ENCODE data around the gene BCL11B. TPM values are rescaled to one million over a fixed set of nuclear protein-coding genes. Genes with fewer than 3 reads are reported as not detected.

BCL11B gene
- polyA plus RNA-seq, 3 donors = 0.01 TPM; not detected in 2

GRCh38 chr14:99198746-99199502 lies 73.1 kb downstream of the BCL11B start:
- H3K4me3 Mint-ChIP-seq = no peak overlapping the region
- no peaks in the 10 kb centered on the region for H3K36me3 ChIP-seq (replicated peaks in 1 of 2; ENCODE audit: control insufficient read depth in 1 of 2, insufficient read depth in 2 of 2, low read length in 2 of 2)
- no peak for DNase-seq
- H3K27ac Mint-ChIP-seq = peak overlapping the region in 1 of 7 donors; percentile 23
- 87% methylated on average over 9 of the region's 24 CpGs for WGBS (ENCODE audit: insufficient coverage)
- H3K9me3 Mint-ChIP-seq = no peaks in the 10 kb centered on the region
- no peak for TF ChIP-seq CTCF (IDR thresholded peaks at IDR 0.05)
- H3K4me3 ChIP-seq (replicated peaks in 1 of 3; ENCODE audit: low read depth in 2 of 3, low read length in 3 of 3) = no peak overlapping the region
- H3K4me1 Mint-ChIP-seq = no peaks in the 10 kb centered on the region
- H3K9me3 ChIP-seq (replicated peaks in 1 of 2; ENCODE audit: control insufficient read depth in 1 of 2, insufficient read depth in 1 of 2, low read length in 2 of 2) = no peaks in the 10 kb centered on the region
- no peaks in the 10 kb centered on the region for H3K27me3 ChIP-seq (ENCODE audit: control insufficient read depth in 2 of 2, insufficient read depth in 2 of 2, low read length in 2 of 2)
- no peaks in the 10 kb centered on the region for H3K4me1 ChIP-seq (ENCODE audit: control insufficient read depth in 1 of 2, insufficient read depth in 2 of 2, low read length in 2 of 2)
- no peak overlapping the region for H2AFZ ChIP-seq (ENCODE audit: insufficient read depth, low read depth, low read length, poor library complexity, severe bottlenecking)
- no peaks in the 10 kb centered on the region for H3K79me2 ChIP-seq (ENCODE audit: insufficient read depth, low read length)
- H3K27me3 Mint-ChIP-seq (ENCODE audit: low read depth in 3 of 3) = peaks cover 5 to 16% (median 13%) of the 10 kb centered on the region in 3 donors
- no peak overlapping the region for H3K9ac ChIP-seq (ENCODE audit: insufficient read depth, low read length, poor library complexity, severe bottlenecking)
- H4K20me1 ChIP-seq (ENCODE audit: insufficient read depth, low read length) = no peaks in the 10 kb centered on the region
- H3K4me2 ChIP-seq (replicated peaks; ENCODE audit: extremely low read depth, low read length, poor library complexity, severe bottlenecking) = no peak overlapping the region
- intact Hi-C loops (cut with micrococcal nuclease) = no loop called here
- H3K27ac ChIP-seq (ENCODE audit: low read depth in 1 of 2, low read length in 2 of 2) = no peak overlapping the region
- H3K36me3 Mint-ChIP-seq = no peaks in the 10 kb centered on the region

GRCh38 chr14:99196310-99196650 lies 75.7 kb downstream of the BCL11B start:
- no peak overlapping the region for H3K27ac ChIP-seq (ENCODE audit: low read depth in 1 of 2, low read length in 2 of 2)
- no peak overlapping the region for H3K9ac ChIP-seq (ENCODE audit: insufficient read depth, low read length, poor library complexity, severe bottlenecking)
- no peaks in the 10 kb centered on the region for H4K20me1 ChIP-seq (ENCODE audit: insufficient read depth, low read length)
- H3K79me2 ChIP-seq (ENCODE audit: insufficient read depth, low read length) = no peaks in the 10 kb centered on the region
- no peaks in the 10 kb centered on the region for H3K9me3 ChIP-seq (replicated peaks in 1 of 2; ENCODE audit: control insufficient read depth in 1 of 2, insufficient read depth in 1 of 2, low read length in 2 of 2)
- Mint-ChIP-seq H3K4me1 (peaks cover 7% of the 10 kb centered on the region), H3K27ac (peak overlapping the region in 1 of 7 donors; percentile 31), H3K4me3 (no peak overlapping the region), H3K9me3 (no peaks in the 10 kb centered on the region), H3K36me3 (no peaks in the 10 kb centered on the region), H3K27me3 (ENCODE audit: low read depth in 3 of 3) (peaks cover 12 to 20% (median 17%) of the 10 kb centered on the region in 3 donors)
- no peak overlapping the region for H2AFZ ChIP-seq (ENCODE audit: insufficient read depth, low read depth, low read length, poor library complexity, severe bottlenecking)
- TF ChIP-seq CTCF (IDR thresholded peaks at IDR 0.05) = no peak
- WGBS (ENCODE audit: insufficient coverage) = 96% methylated on average over 5 of the region's 5 CpGs
- no peak overlapping the region for H3K4me3 ChIP-seq (replicated peaks in 1 of 3; ENCODE audit: low read depth in 2 of 3, low read length in 3 of 3)
- no peaks in the 10 kb centered on the region for H3K36me3 ChIP-seq (replicated peaks in 1 of 2; ENCODE audit: control insufficient read depth in 1 of 2, insufficient read depth in 2 of 2, low read length in 2 of 2)
- H3K4me2 ChIP-seq (replicated peaks; ENCODE audit: extremely low read depth, low read length, poor library complexity, severe bottlenecking) = no peak overlapping the region
- H3K4me1 ChIP-seq (ENCODE audit: control insufficient read depth in 1 of 2, insufficient read depth in 2 of 2, low read length in 2 of 2) = no peaks in the 10 kb centered on the region
- intact Hi-C loops (cut with micrococcal nuclease) = no loop called here
- no peak for DNase-seq
- peaks cover 0 to 3% of the 10 kb centered on the region in 2 donors for H3K27me3 ChIP-seq (ENCODE audit: control insufficient read depth in 2 of 2, insufficient read depth in 2 of 2, low read length in 2 of 2)
